ENCODE measurements around the gene DIDO1. TPM values are rescaled to one million over a fixed set of nuclear protein-coding genes. Genes with fewer than 3 reads are reported as not detected.

DIDO1 gene
- polyA plus RNA-seq, 1 experiment: 19.8 TPM

DNA sequence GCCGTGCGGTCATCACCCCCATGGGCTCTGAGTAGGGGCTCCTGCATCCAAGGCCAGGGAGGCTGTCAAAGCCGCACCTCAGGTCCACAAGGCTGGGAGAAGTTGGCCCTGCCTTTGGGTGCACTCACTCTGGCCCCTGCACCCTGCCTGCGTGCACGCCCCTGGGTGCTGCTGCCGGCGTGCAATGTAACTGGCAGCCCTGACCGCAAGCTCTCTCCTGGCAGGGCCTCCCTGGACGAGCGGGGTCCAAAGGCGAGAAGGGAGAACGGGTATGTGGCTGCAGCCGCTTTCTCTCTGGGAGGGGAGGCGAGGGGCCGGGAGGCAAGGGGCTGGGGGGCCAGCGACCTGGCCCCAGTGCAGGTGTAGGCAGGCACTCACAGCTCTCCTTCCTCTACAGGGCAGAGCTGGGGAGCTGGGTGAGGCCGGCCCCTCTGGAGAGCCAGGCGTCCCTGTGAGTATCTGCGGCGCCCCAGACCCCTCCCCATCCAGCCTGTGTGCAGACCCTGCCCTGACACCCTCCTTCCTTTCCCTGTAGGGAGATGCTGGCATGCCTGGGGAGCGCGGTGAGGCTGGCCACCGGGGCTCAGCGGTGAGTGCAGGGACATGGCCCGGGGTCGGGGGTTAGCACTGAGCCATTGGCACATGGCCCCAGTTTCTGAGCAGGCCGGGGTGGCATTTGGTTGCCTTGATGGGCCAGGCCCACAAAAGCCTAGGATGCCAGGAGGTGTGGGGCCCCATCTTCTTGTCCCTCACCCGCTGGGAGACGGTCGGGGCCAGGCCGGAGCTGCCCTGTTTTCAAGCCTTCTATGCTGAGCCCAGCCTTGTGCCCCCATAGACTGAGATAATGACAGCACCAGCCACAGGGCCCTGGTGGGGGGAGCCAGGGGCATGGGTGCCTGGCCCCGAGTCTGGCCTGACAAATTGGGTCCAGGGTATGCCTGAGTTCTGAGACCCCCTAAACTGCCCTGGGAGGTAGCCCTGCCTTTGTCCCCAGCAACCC lies 96.8 kb downstream of the DIDO1 start:
- ChIA-PET POLR2A (no interaction called here), CTCF (no interaction called here)
- Histone ChIP-seq H3K4me3 (ENCODE audit: low read depth, low read length) (no peak overlapping the region), H3K36me3 (ENCODE audit: control insufficient read depth, insufficient read depth, low read length) (no peaks in the 10 kb centered on the region), H3K27me3 (ENCODE audit: control insufficient read depth, insufficient read depth, low read length) (no peaks in the 10 kb centered on the region)
- no peak for DNase-seq (ENCODE audit: low read depth)
- no peak for TF ChIP-seq CTCF (IDR thresholded peaks at IDR 0.05; ENCODE audit: insufficient read depth, low read depth, low read length)

- POLR2A ChIA-PET: no interaction called here
- Histone ChIP-seq H3K27me3 (ENCODE audit: control insufficient read depth, insufficient read depth, low read length) (no peaks in the 10 kb centered on the region), H3K4me3 (ENCODE audit: low read depth, low read length) (no peak overlapping the region)
Observed at GRCh38 chr20:62828511-62829230, 97.6 kb downstream of the DIDO1 start.

GRCh38 chr20:62828051-62828450 lies 98.3 kb downstream of the DIDO1 start:
- Histone ChIP-seq H3K4me3 (ENCODE audit: low read depth, low read length) (no peak overlapping the region), H3K27me3 (ENCODE audit: control insufficient read depth, insufficient read depth, low read length) (no peaks in the 10 kb centered on the region), H3K36me3 (ENCODE audit: control insufficient read depth, insufficient read depth, low read length) (no peaks in the 10 kb centered on the region)
- TF ChIP-seq CTCF (IDR thresholded peaks at IDR 0.05; ENCODE audit: insufficient read depth, low read depth, low read length): no peak
- ChIA-PET CTCF (no interaction called here), POLR2A (no interaction called here)
- DNase-seq (ENCODE audit: low read depth): no peak

More at GRCh38 chr20:62828511-62829230, 97.6 kb downstream of the DIDO1 start:
- no peak for TF ChIP-seq CTCF (IDR thresholded peaks at IDR 0.05; ENCODE audit: insufficient read depth, low read depth, low read length)
- no peaks in the 10 kb centered on the region for H3K36me3 ChIP-seq (ENCODE audit: control insufficient read depth, insufficient read depth, low read length)
- CTCF ChIA-PET: no interaction called here
- no peak for DNase-seq (ENCODE audit: low read depth)

Small RNAs within 50 kb of the gene (small RNA-seq; reads per million reads assigned to genes)
- not detected for gene DPH3P1 (ENCODE audit: insufficient read length, low read depth, low replicate concordance)

Other genes starting within 250 kb of the DIDO1 start
- 0.01 and 0.05 TPM in 2 replicates for gene NTSR1, start 217.7 kb downstream of the DIDO1 start, polyA plus RNA-seq (2011; rRNA removed)
- gene MRGBP, start 130.0 kb downstream of the DIDO1 start, polyA plus RNA-seq (2011; rRNA removed): 13.5 and 15.3 TPM in 2 replicates
- gene OGFR, start 121.7 kb downstream of the DIDO1 start, polyA plus RNA-seq (2011; rRNA removed): 25.6 and 34.2 TPM in 2 replicates
- 0.21 and 0.34 TPM in 2 replicates for gene COL9A3, start 109.5 kb downstream of the DIDO1 start, polyA plus RNA-seq (2011; rRNA removed)
- gene TCFL5, start 64.7 kb downstream of the DIDO1 start, polyA plus RNA-seq (2011; rRNA removed): 8.5 and 12.2 TPM in 2 replicates
- gene GID8, start 11.6 kb upstream of the DIDO1 start, polyA plus RNA-seq (2011; rRNA removed): 23.1 and 23.4 TPM in 2 replicates
- 14.4 and 30.8 TPM in 2 replicates for gene SLC17A9, start 26.2 kb upstream of the DIDO1 start, polyA plus RNA-seq (2011; rRNA removed)
- not detected in 2 replicates for gene BHLHE23, start 80.5 kb upstream of the DIDO1 start, polyA plus RNA-seq (2011; rRNA removed)

All from BJ (cell line).